Keratinocyte (primary cell): ENCODE measurements around the gene CDCA7. TPM values are rescaled to one million over a fixed set of nuclear protein-coding genes. Genes with fewer than 3 reads are reported as not detected.

Experiments
- DNase-seq: peaks from one replicate; pipeline ENCODE4 v3.0.0-alpha.2; 2011; ENCODE audit warnings: low read depth, missing footprints, low spot score
- FAIRE-seq: peaks from 2 replicates; lab custom pipeline; 2011; peaks lifted over from hg19 to GRCh38; lab: Jason Lieb, UNC
- H2AFZ ChIP-seq: 2 replicates; pipeline ENCODE4 v1.6.0; 2012; ENCODE audit warnings: low read length, control low read depth, inconsistent platforms; ENCODE audit not compliant: control insufficient read depth
- H3K27ac ChIP-seq: 2 replicates; pipeline ENCODE4 v1.5.1; 2011; ENCODE audit warnings: low read length; ENCODE audit not compliant: control insufficient read depth, insufficient read depth
- H3K27me3 ChIP-seq: 3 replicates; pipeline ENCODE4 v1.6.0; 2011; ENCODE audit warnings: low read length; ENCODE audit not compliant: control insufficient read depth, insufficient read depth; ENCODE audit errors: extremely low read depth
- H3K36me3 ChIP-seq, 2 experiments: 2 replicates in 1 of 2; 3 replicates in 1 of 2; pipeline ENCODE4 v1.5.1; 2011; ENCODE audit warnings: low read length in 2 of 2, mild to moderate bottlenecking in 1 of 2; ENCODE audit not compliant: control insufficient read depth in 2 of 2, insufficient read depth in 2 of 2; ENCODE audit errors: extremely low read depth in 1 of 2
- H3K4me1 ChIP-seq: 3 replicates; pipeline ENCODE4 v1.5.1; 2011; ENCODE audit warnings: low read length; ENCODE audit not compliant: control insufficient read depth, insufficient read depth; ENCODE audit errors: extremely low read depth
- H3K4me2 ChIP-seq: 3 replicates; pipeline ENCODE4 v1.6.0; 2011; ENCODE audit warnings: low read depth, low read length; ENCODE audit not compliant: control insufficient read depth, insufficient read depth; ENCODE audit errors: extremely low read depth
- H3K4me3 ChIP-seq, 3 experiments: fragments of 200-600 bp in 1 of 3; sonication (generic) in 1 of 3; 2 replicates in 2 of 3; 3 replicates in 1 of 3; pipeline ENCODE4 v1.5.1; 2011 to 2016; ENCODE audit warnings: low read length in 3 of 3, mild to moderate bottlenecking in 3 of 3, control low read depth in 2 of 3, inconsistent platforms in 1 of 3, low read depth in 1 of 3, mixed read lengths in 1 of 3, mixed run types in 1 of 3, moderate library complexity in 1 of 3; ENCODE audit not compliant: control insufficient read depth in 2 of 3, insufficient read depth in 2 of 3; ENCODE audit errors: extremely low read depth in 1 of 3
- H3K79me2 ChIP-seq: 2 replicates; pipeline ENCODE4 v1.6.0; 2012; ENCODE audit warnings: low read length; ENCODE audit not compliant: control insufficient read depth, insufficient read depth
- H3K9ac ChIP-seq: 3 replicates; pipeline ENCODE4 v1.6.0; 2011; ENCODE audit warnings: low read length; ENCODE audit not compliant: control insufficient read depth, insufficient read depth; ENCODE audit errors: extremely low read depth
- H3K9me1 ChIP-seq: 3 replicates; pipeline ENCODE4 v1.6.0; 2011; ENCODE audit warnings: low read length; ENCODE audit not compliant: control insufficient read depth, insufficient read depth; ENCODE audit errors: extremely low read depth
- H3K9me3 ChIP-seq: 2 replicates; pipeline ENCODE4 v1.5.1; 2012; ENCODE audit warnings: low read depth, low read length; ENCODE audit not compliant: control insufficient read depth
- H4K20me1 ChIP-seq: 3 replicates; pipeline ENCODE4 v1.6.0; 2011; ENCODE audit warnings: low read length; ENCODE audit not compliant: control insufficient read depth, insufficient read depth; ENCODE audit errors: extremely low read depth
- CTCF ChIP-seq, 3 experiments: IDR thresholded peaks in 1 of 3; conservative IDR thresholded peaks in 1 of 3; optimal IDR thresholded peaks in 1 of 3; 2 replicates in 2 of 3; 3 replicates in 1 of 3; pipeline versions ENCODE3 to v1.5.1; 2011; ENCODE audit warnings: low read length in 3 of 3, mild to moderate bottlenecking in 3 of 3, moderate library complexity in 2 of 3, control low read depth in 1 of 3, inconsistent platforms in 1 of 3; ENCODE audit not compliant: insufficient read depth in 2 of 3; ENCODE audit errors: extremely low read depth in 1 of 3
- EZH2 ChIP-seq: IDR thresholded peaks from one replicate; pipeline ENCODE4 v1.6.1; 2012; ENCODE audit warnings: inconsistent platforms, mild to moderate bottlenecking, low read length, moderate library complexity
- dilution Hi-C: fragments of 300-500 bp; cut with MboI; formaldehyde crosslinking; loops from one replicate; pipeline ENCODE4 v1.7.0; 2020; ENCODE audit warnings: low sequenced_read_pairs; ENCODE audit not compliant: extremely low pct_ligation_motif_present
- polyA plus RNA-seq, 5 experiments: library from polyadenylated mRNA; depleted of rRNA in 3 of 5; stranded (reverse) in 3 of 5; stranded (forward) in 1 of 5; unstranded in 1 of 5; fragments of >200 nt; gene quantifications; 1 replicate in 1 of 5; 2 replicates in 3 of 5; 3 replicates in 1 of 5; pipeline versions ENCODE4 v1.2.1 to v1.2.3, GENCODE V29; 2011 to 2012; ENCODE audit warnings: missing spikeins in 2 of 5, low read depth in 1 of 5, low replicate concordance in 1 of 5

CDCA7 gene
- polyA plus RNA-seq, 1 donor (not counting 4 experiments of a cell fraction or from before 2014, with no cell fraction given) = 30.9 TPM

GRCh38 chr2:173390036-173390435 lies 35.4 kb downstream of the CDCA7 start:
- FAIRE-seq = no peak

GRCh38 chr2:173392731-173393130 lies 38.1 kb downstream of the CDCA7 start:
- Histone ChIP-seq H3K36me3 (no peaks in the 10 kb centered on the region), H3K9ac (no peak overlapping the region), H4K20me1 (no peaks in the 10 kb centered on the region), H3K4me1 (no peaks in the 10 kb centered on the region), H3K79me2 (no peaks in the 10 kb centered on the region), H3K27ac (no peak overlapping the region), H3K4me2 (no peak overlapping the region), H3K27me3 (no peaks in the 10 kb centered on the region), H3K9me3 (no peaks in the 10 kb centered on the region), H3K4me3 (no peak overlapping the region), H2AFZ (no peak overlapping the region), H3K9me1 (no peaks in the 10 kb centered on the region)
- no peak for TF ChIP-seq EZH2
- TF ChIP-seq CTCF (optimal IDR thresholded peaks at IDR 0.05 in 1 of 3, IDR thresholded peaks at IDR 0.05 in 1 of 3, conservative IDR thresholded peaks at IDR 0.05 in 1 of 3; ENCODE audit: extremely low read depth in 1 of 3, insufficient read depth in 2 of 3, low read length in 3 of 3) = no peak
- no peak for DNase-seq
- dilution Hi-C loops = no loop called here
- no peak for FAIRE-seq

More at GRCh38 chr2:173390036-173390435, 35.4 kb downstream of the CDCA7 start:
- no peaks in the 10 kb centered on the region for H3K9me3 ChIP-seq
- no peak overlapping the region for H2AFZ ChIP-seq
- TF ChIP-seq EZH2 (no peak), CTCF (optimal IDR thresholded peaks at IDR 0.05 in 1 of 3, IDR thresholded peaks at IDR 0.05 in 1 of 3, conservative IDR thresholded peaks at IDR 0.05 in 1 of 3; ENCODE audit: extremely low read depth in 1 of 3, insufficient read depth in 2 of 3, low read length in 3 of 3) (no peak)
- H3K4me2 ChIP-seq = no peak overlapping the region
- no peaks in the 10 kb centered on the region for H4K20me1 ChIP-seq
- no peak overlapping the region for H3K4me3 ChIP-seq
- no peak overlapping the region for H3K9ac ChIP-seq
- H3K27me3 ChIP-seq = no peaks in the 10 kb centered on the region
- H3K36me3 ChIP-seq = no peaks in the 10 kb centered on the region
- dilution Hi-C loops = no loop called here
- DNase-seq = no peak
- H3K27ac ChIP-seq = no peak overlapping the region
- no peaks in the 10 kb centered on the region for H3K9me1 ChIP-seq
- H3K4me1 ChIP-seq = no peaks in the 10 kb centered on the region
- H3K79me2 ChIP-seq = no peaks in the 10 kb centered on the region
